ENCODE results near the gene CDKAL1.

- no peak for TF ChIP-seq POLR2A (IDR thresholded peaks at IDR 0.05)
- no peak for TF ChIP-seq CTCF (IDR thresholded peaks at IDR 0.05)
These were observed 20.6 kb downstream of the CDKAL1 start for GRCh38 chr6:20554817-20555216.

All from vagina (tissue), 2 donors.